Calu3 (cell line): ENCODE measurements around the gene TMPRSS5. TPM values are rescaled to one million over a fixed set of nuclear protein-coding genes. Genes with fewer than 3 reads are reported as not detected.

Source experiments
- BruUV-seq: library from RNA; stranded (reverse); fragments of 400-500 nt; replicated peaks from 2 replicates; lab custom pipeline; 2021; lab: Mats Ljungman, UMichigan
- CTCF ChIA-PET: fragments of 300-600 bp; sonication (Branson Sonifier 250); formaldehyde crosslinking; loops from one replicate; lab custom pipeline; 2022; ENCODE audit warnings: antibody characterized with exemption; lab: Charles Lee
- DNase-seq: peaks from one replicate; pipeline ENCODE4 v3.0.0; 2022
- H3K27ac Mint-ChIP-seq: one replicate; pipeline ENCODE4 v1.8.0; 2022; ENCODE audit warnings: mixed read lengths; ENCODE audit not compliant: unreplicated experiment
- H3K27me3 Mint-ChIP-seq: one replicate; pipeline ENCODE4 v1.8.0; 2022; ENCODE audit warnings: mixed read lengths; ENCODE audit not compliant: unreplicated experiment
- H3K36me3 Mint-ChIP-seq: one replicate; pipeline ENCODE4 v1.8.0; 2022; ENCODE audit warnings: mild to moderate bottlenecking, moderate library complexity, mixed read lengths; ENCODE audit not compliant: insufficient read depth, unreplicated experiment
- H3K4me1 Mint-ChIP-seq: one replicate; pipeline ENCODE4 v1.8.0; 2022; ENCODE audit warnings: mild to moderate bottlenecking, low read depth, mixed read lengths; ENCODE audit not compliant: unreplicated experiment
- H3K4me3 Mint-ChIP-seq: one replicate; pipeline ENCODE4 v1.8.0; 2022; ENCODE audit warnings: mild to moderate bottlenecking, low read depth, moderate library complexity, mixed read lengths; ENCODE audit not compliant: unreplicated experiment
- H3K9me3 Mint-ChIP-seq: one replicate; pipeline ENCODE4 v1.8.0; 2022; ENCODE audit warnings: low read depth, mixed read lengths; ENCODE audit not compliant: unreplicated experiment
- CTCF ChIP-seq: fragments of 200-600 bp; IDR thresholded peaks from one replicate; pipeline ENCODE4 v1.8.0; 2022; ENCODE audit warnings: antibody characterized with exemption; ENCODE audit not compliant: unreplicated experiment
- intact Hi-C: fragments of 100-400 bp; cut with micrococcal nuclease; formaldehyde crosslinking; loops from one replicate; pipeline ENCODE4 v1.10.0; 2022; ENCODE audit not compliant: unreplicated experiment
- total RNA-seq: library from RNA; stranded (reverse); gene quantifications from 2 replicates; pipeline ENCODE4 v1.2.3, GENCODE V29; 2022

TMPRSS5 gene
- total RNA-seq, 1 experiment from 2014 or later, result 9.6 TPM

- H3K36me3 Mint-ChIP-seq, result peaks cover 9% of the 10 kb centered on the region
- no peak for DNase-seq
- peaks cover 26% of the 10 kb centered on the region for H3K4me1 Mint-ChIP-seq
- CTCF ChIA-PET, result no interaction called here
- H3K27me3 Mint-ChIP-seq, result no peaks in the 10 kb centered on the region
- intact Hi-C loops, result no loop called here
- BruUV-seq, result no TSS peak
- H3K9me3 Mint-ChIP-seq, result no peaks in the 10 kb centered on the region
- no peak overlapping the region for H3K4me3 Mint-ChIP-seq
- no peak for TF ChIP-seq CTCF
- no peak overlapping the region for H3K27ac Mint-ChIP-seq
Measured at GRCh38 chr11:113681282-113681681, 24.8 kb downstream of the TMPRSS5 start.

DNA sequence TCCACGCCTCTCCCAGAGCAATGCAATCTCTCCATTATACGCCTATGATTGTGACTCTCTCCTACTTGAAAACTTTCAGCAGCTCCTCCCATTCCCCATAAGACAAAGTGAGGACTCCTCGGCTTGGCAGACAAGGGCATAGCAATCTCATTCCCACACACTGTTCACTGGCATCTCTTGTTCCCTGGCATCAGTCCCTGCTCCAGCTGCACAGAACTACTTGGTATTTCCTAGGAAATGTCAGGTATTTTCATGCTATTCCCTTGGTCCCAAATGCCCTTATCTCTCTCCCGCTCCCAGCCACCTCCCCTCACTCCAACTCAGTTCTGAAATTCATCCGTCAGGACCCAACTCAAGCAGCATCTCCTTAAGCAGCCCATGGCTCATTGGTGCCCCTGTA lies 28.4 kb downstream of the TMPRSS5 start:
- intact Hi-C loops, result no loop called here

GRCh38 chr11:113675565-113675964 lies 30.5 kb downstream of the TMPRSS5 start:
- Mint-ChIP-seq H3K27ac (no peak overlapping the region), H3K4me3 (no peak overlapping the region), H3K27me3 (no peaks in the 10 kb centered on the region), H3K4me1 (peaks cover 9% of the 10 kb centered on the region), H3K36me3 (peaks cover 5% of the 10 kb centered on the region), H3K9me3 (no peaks in the 10 kb centered on the region)
- CTCF ChIA-PET, result no interaction called here
- BruUV-seq, result no TSS peak
- TF ChIP-seq CTCF, result no peak
- intact Hi-C loops, result no loop called here
- DNase-seq, result no peak

More for the DNA sequence above, 28.4 kb downstream of the TMPRSS5 start:
- no peak overlapping the region for H3K27ac Mint-ChIP-seq
- H3K27me3 Mint-ChIP-seq, result no peaks in the 10 kb centered on the region
- DNase-seq, result no peak
- no peaks in the 10 kb centered on the region for H3K9me3 Mint-ChIP-seq
- no peak for TF ChIP-seq CTCF
- H3K4me3 Mint-ChIP-seq, result no peak overlapping the region
- H3K4me1 Mint-ChIP-seq, result peaks cover 12% of the 10 kb centered on the region
- CTCF ChIA-PET, result no interaction called here
- no TSS peak for BruUV-seq
- H3K36me3 Mint-ChIP-seq, result peaks cover 5% of the 10 kb centered on the region

GRCh38 chr11:113675003-113675561 lies 31.0 kb downstream of the TMPRSS5 start:
- no peak for DNase-seq
- Mint-ChIP-seq H3K27ac (no peak overlapping the region), H3K4me1 (peaks cover 9% of the 10 kb centered on the region), H3K36me3 (peaks cover 5% of the 10 kb centered on the region), H3K4me3 (no peak overlapping the region), H3K9me3 (no peaks in the 10 kb centered on the region), H3K27me3 (no peaks in the 10 kb centered on the region)
- no peak for TF ChIP-seq CTCF
- intact Hi-C loops, result no loop called here
- CTCF ChIA-PET, result no interaction called here
- no TSS peak for BruUV-seq
